BLaER1 treated with 17β-estradiol and CSF1 and Interleukin-3, amounts not matched to agents 10 nM and 100 nM (cell line): ENCODE measurements around the gene LMBR1.
"Not testable (repeated sequence)": the region's sequence is repeated elsewhere in the genome, so short reads cannot be mapped to it uniquely, and the experiment has no call there.

Experiments
- H3K27ac ChIP-seq, 11 experiments: shearing (Covaris generic); formaldehyde crosslinking; 2 replicates each; pipeline ENCODE4 v1.8.1; 2022
- H3K27me3 ChIP-seq, 11 experiments: shearing (Covaris generic); formaldehyde crosslinking; 2 replicates each; pipeline ENCODE4 v1.8.1; 2022
- H3K36me3 ChIP-seq, 11 experiments: shearing (Covaris generic); formaldehyde crosslinking; 2 replicates each; pipeline ENCODE4 v1.8.1; 2022
- H3K4me1 ChIP-seq, 10 experiments: shearing (Covaris generic); formaldehyde crosslinking; 2 replicates each; pipeline ENCODE4 v1.8.1; 2022
- H3K4me2 ChIP-seq, 11 experiments: shearing (Covaris generic); formaldehyde crosslinking; 2 replicates each; pipeline ENCODE4 v1.8.1; 2022
- H3K4me3 ChIP-seq, 10 experiments: shearing (Covaris generic); formaldehyde crosslinking; 2 replicates each; pipeline ENCODE4 v1.8.1; 2022
- H3K9ac ChIP-seq, 11 experiments: shearing (Covaris generic); formaldehyde crosslinking; 2 replicates each; pipeline ENCODE4 v1.8.1; 2022
- H3K9me3 ChIP-seq, 11 experiments: shearing (Covaris generic); formaldehyde crosslinking; replicated peaks in 1 of 11; 2 replicates each; pipeline ENCODE4 v1.8.1; 2022
- H4K20me1 ChIP-seq, 11 experiments: shearing (Covaris generic); formaldehyde crosslinking; 2 replicates each; pipeline ENCODE4 v1.8.1; 2022
- Cebpa-rat ChIP-seq, 11 experiments: shearing (Covaris generic); IDR thresholded peaks; 2 replicates each; pipeline ENCODE4 v1.8.1; 2022

LMBR1 gene

DNA sequence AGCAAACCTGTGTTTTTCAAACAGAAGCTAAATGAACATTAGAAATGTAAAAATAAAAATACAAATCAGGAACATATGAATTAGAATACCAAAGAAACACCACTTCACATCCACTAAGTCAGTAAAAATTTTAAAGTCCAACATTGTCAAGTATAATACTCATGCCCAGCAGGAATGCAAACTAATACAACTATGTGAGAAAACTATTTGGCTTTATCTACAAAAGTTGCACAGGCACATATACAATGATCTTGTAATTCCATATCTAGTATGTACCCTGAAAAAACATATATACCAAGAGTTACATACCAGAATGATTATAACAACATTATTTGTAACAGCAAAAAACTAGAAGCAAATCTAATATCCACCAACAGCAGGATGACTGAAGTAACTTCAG lies 161.3 kb downstream of the LMBR1 start:
- Histone ChIP-seq H3K36me3 (peaks cover 57 to 99% (median 73%) of the 10 kb centered on the region in 11 experiments), H4K20me1 (no peaks in the 10 kb centered on the region), H3K4me1 (no peaks in the 10 kb centered on the region), H3K9ac (no peak overlapping the region), H3K9me3 (peaks cover 27 to 45% (median 37%) of the 10 kb centered on the region in 11 experiments), H3K27ac (no peak overlapping the region), H3K4me2 (no peak overlapping the region), H3K27me3 (no peaks in the 10 kb centered on the region), H3K4me3 (no peak overlapping the region)
- TF ChIP-seq Cebpa-rat (IDR thresholded peaks at IDR 0.05): no peak

DNA sequence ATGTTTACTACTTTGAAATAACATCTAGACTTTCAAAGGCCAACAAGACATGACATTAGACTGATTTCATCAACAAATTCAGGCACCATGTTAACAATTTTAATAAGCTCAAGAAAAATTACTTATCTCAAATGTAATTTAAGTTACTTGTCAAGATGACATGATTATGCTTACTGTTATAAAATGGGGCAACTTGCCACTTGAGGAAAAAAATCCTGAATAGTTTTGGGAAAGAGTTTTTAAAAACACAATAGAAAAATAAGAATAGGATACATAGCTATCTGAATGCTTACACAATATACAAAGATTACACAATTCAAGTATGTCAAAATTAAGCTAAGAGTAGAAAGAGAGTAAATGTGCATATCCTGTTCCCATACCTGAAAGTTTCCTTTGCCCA lies 167.0 kb downstream of the LMBR1 start:
- Histone ChIP-seq H3K27me3 (no peaks in the 10 kb centered on the region), H3K27ac (no peak overlapping the region), H3K4me3 (no peak overlapping the region), H3K4me2 (no peak overlapping the region), H3K4me1 (no peaks in the 10 kb centered on the region), H3K9ac (no peak overlapping the region), H3K9me3 (peaks cover 0 to 11% (median 0%) of the 10 kb centered on the region in 11 experiments; a peak in 2 of 22 replicates), H3K36me3 (peaks cover 9 to 81% (median 38%) of the 10 kb centered on the region in 11 experiments; a peak in 19 of 22 replicates), H4K20me1 (no peaks in the 10 kb centered on the region)
- TF ChIP-seq Cebpa-rat (IDR thresholded peaks at IDR 0.05): no peak

DNA sequence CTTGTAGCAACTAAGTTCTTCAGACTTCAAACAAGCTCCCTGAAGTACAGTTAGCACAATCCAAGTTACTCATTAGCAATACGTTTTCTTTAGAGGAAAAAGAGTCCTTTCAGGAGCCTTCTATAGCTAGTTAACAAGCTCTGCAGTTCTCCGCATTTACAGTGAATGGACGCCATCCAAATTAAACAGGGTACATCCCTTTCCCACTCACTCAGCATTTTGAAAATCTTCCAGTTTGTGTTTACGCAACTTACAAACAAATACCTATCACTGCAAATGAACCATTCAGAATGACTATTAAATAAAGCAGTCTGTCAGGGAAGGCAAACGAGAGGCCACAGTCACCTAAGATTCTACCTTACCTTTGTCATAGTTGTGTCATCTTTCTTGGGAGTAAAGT lies 167.9 kb downstream of the LMBR1 start:
- Histone ChIP-seq H3K9ac (no peak overlapping the region), H3K9me3 (peaks cover 0 to 3% (median 0%) of the 10 kb centered on the region in 11 experiments; a peak in 3 of 22 replicates), H4K20me1 (no peaks in the 10 kb centered on the region), H3K4me1 (no peaks in the 10 kb centered on the region), H3K36me3 (peaks cover 1 to 76% (median 32%) of the 10 kb centered on the region in 11 experiments; a peak in 18 of 22 replicates), H3K27me3 (no peaks in the 10 kb centered on the region), H3K27ac (no peak overlapping the region), H3K4me3 (no peak overlapping the region), H3K4me2 (no peak overlapping the region)
- no peak for TF ChIP-seq Cebpa-rat (IDR thresholded peaks at IDR 0.05)

DNA sequence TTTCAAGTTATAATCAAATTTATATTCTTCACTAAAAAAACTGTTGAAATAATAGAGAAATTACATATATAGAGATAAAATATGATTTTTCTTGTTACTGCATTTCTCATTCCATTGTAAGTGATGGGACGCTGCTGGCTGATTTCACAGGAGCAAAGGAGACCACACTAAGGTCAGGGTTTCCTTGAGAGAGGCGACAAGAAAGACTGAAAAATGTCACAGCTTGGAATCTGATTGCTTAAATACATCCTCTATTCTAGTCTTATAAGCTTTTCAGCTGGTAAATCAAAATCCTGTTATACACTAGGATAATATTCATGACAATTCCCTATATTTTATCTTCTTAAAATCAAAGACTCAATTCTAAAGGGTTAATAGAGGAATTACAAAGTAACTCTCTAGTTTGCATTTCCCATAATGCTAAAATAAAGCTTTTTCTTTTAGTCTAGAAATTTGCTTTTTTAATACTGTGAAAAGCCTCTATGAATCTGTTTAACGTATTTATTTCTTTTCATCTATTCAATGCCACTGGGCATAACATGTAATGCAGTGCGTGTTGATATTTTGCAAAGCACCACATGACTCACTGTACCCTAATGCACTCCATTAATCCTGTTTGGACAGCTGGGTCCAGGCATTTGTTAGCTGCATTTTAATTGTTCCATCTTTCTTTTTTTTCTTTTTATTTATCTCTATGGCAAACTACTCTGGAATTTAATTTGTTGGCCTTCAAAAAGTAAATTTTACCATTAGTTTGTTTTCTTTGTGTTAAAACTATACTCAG lies 170.7 kb downstream of the LMBR1 start:
- Histone ChIP-seq H3K4me1 (no peaks in the 10 kb centered on the region), H3K4me3 (no peak overlapping the region), H3K9me3 (peaks cover 0 to 4% (median 0%) of the 10 kb centered on the region in 11 experiments; a peak in 2 of 22 replicates), H3K9ac (no peak overlapping the region), H3K36me3 (peaks cover 7 to 62% (median 35%) of the 10 kb centered on the region in 11 experiments; a peak in 20 of 22 replicates), H4K20me1 (no peaks in the 10 kb centered on the region), H3K27ac (no peak overlapping the region), H3K4me2 (no peak overlapping the region), H3K27me3 (no peaks in the 10 kb centered on the region)
- TF ChIP-seq Cebpa-rat (IDR thresholded peaks at IDR 0.05): no peak

DNA sequence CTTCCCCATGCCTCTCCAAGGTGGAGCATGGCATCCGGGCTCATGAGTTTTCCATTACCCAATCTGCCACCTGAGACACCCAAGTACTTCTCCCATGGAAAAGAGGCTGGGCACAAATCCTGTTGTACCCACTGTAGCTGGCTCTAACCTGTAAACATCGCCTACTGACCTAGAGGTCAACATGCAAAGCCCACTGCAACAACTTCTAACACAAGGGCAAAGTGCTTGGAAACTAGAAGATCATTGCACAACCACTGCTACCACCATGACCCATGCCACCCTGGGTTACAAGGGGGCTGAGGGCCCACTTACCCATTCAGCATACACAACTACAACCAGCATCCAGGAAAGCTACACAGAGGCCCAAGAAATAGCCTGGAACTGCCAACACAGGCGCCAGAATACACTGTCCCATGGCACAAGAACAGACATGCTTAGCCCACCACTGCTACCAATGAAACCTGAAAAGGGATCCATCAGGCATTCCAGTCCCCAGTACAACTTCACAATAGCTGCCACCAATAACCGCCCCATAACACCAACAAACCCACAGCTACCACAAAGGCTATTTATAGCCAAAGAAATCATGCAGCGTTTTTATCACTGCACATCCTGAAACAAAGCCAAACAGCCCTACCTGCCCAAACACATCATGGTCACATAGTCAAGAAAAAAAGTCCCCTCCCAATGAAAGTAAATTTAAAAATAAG lies 189.1 kb downstream of the LMBR1 start:
- H3K9me3 ChIP-seq: peaks cover 48 to 60% (median 54%) of the 10 kb centered on the region in 11 experiments

DNA sequence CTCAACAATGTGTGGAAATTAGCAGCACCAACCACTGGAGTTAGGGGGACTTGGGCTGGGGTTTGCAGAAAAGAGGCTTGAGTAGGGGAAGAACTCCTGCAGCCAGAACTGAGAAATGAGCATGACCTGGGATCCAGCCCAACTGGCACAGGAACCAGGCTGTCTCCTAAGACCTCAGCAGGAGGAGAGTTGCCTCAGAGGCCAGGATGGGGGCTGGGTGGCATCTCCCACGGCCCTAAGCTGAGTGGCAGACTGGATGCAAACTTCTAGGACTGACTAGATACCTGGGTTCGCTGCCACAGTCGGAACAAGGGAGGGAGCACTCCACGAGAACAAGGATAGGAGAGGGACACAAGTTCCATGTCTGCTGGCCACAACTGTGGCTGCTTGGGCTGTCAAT lies 189.8 kb downstream of the LMBR1 start:
- no peaks in the 10 kb centered on the region for H4K20me1 ChIP-seq
- no peak for TF ChIP-seq Cebpa-rat (IDR thresholded peaks at IDR 0.05)
- no peak overlapping the region for H3K9ac ChIP-seq

More for the DNA sequence above, 189.1 kb downstream of the LMBR1 start:
- no peak overlapping the region for H3K9ac ChIP-seq
- H3K4me2 ChIP-seq: peak overlapping the region in 9 of 11 experiments; percentile 5 to 69 (median 57); a peak in 17 of 22 replicates
- no peaks in the 10 kb centered on the region for H3K27me3 ChIP-seq
- H3K36me3 ChIP-seq: peaks cover 35 to 67% (median 48%) of the 10 kb centered on the region in 11 experiments
- peaks cover 0 to 12% (median 9%) of the 10 kb centered on the region in 10 experiments; a peak in 17 of 20 replicates for H3K4me1 ChIP-seq
- no peak overlapping the region for H3K4me3 ChIP-seq
- no peak overlapping the region for H3K27ac ChIP-seq
- TF ChIP-seq Cebpa-rat (IDR thresholded peaks at IDR 0.05): no peak
- H4K20me1 ChIP-seq: no peaks in the 10 kb centered on the region

DNA sequence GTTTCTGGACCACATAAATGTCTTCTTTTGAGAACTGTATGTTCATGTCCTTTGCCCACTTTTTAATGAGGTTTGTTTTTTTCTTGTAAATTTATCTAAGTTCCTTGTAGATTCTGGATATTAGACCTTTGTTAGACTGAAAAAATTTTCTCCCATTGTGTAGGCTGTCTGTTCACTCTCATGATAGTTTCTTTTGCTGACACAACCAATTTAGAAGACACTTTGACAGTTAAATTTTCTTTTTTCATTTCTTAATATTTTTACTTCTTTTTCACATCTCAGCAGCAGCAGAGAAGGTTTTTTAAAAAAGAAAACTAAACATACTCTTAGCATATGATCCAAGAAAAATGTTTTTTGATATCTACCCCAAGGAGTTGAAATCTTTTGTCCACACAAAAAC lies 190.6 kb downstream of the LMBR1 start:
- TF ChIP-seq Cebpa-rat (IDR thresholded peaks at IDR 0.05): no peak

More for the DNA sequence above, 189.8 kb downstream of the LMBR1 start:
- no peak overlapping the region for H3K4me3 ChIP-seq
- H3K4me2 ChIP-seq: no peak overlapping the region; a peak in 2 of 22 replicates
- peaks cover 0 to 12% (median 9%) of the 10 kb centered on the region in 10 experiments; a peak in 17 of 20 replicates for H3K4me1 ChIP-seq
- H3K9me3 ChIP-seq: peaks cover 48 to 60% (median 54%) of the 10 kb centered on the region in 11 experiments
- H3K27me3 ChIP-seq: no peaks in the 10 kb centered on the region
- H3K27ac ChIP-seq: no peak overlapping the region
- peaks cover 35 to 67% (median 48%) of the 10 kb centered on the region in 11 experiments for H3K36me3 ChIP-seq

DNA sequence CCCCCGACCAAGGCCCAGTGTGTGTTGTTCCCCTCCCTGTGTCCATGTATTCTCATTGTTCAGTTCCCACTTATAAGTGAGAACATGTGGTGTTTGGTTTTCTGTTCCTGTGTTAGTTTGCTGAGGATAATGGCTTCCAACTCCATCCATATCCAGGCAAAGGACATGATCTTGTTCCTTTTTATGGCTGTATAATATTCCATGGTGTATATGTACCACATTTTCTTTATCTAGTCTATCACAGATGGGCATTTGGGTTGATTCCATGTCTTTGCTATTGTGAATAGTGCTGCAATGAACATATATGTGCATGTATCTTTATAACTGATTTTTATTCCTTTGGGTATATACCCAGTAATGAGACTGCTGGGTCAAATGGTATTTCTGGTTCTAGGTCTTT lies 191.2 kb downstream of the LMBR1 start:
- Histone ChIP-seq H3K9me3 (peaks cover 53 to 62% (median 58%) of the 10 kb centered on the region in 11 experiments), H3K36me3 (peaks cover 45 to 75% (median 59%) of the 10 kb centered on the region in 11 experiments), H3K4me1 (peaks cover 0 to 12% (median 9%) of the 10 kb centered on the region in 10 experiments; a peak in 17 of 20 replicates)
- H4K20me1 ChIP-seq, H3K27ac ChIP-seq, H3K4me2 ChIP-seq, H3K4me3 ChIP-seq, H3K9ac ChIP-seq, H3K27me3 ChIP-seq: not testable (repeated sequence)

More for the DNA sequence above, 190.6 kb downstream of the LMBR1 start:
- Histone ChIP-seq H3K36me3 (peaks cover 39 to 69% (median 53%) of the 10 kb centered on the region in 11 experiments), H3K27ac (no peak overlapping the region), H4K20me1 (no peaks in the 10 kb centered on the region), H3K4me2 (no peak overlapping the region), H3K27me3 (no peaks in the 10 kb centered on the region), H3K4me3 (no peak overlapping the region), H3K9me3 (peaks cover 51 to 60% (median 55%) of the 10 kb centered on the region in 11 experiments), H3K9ac (no peak overlapping the region), H3K4me1 (peaks cover 0 to 12% (median 9%) of the 10 kb centered on the region in 10 experiments; a peak in 17 of 20 replicates)

DNA sequence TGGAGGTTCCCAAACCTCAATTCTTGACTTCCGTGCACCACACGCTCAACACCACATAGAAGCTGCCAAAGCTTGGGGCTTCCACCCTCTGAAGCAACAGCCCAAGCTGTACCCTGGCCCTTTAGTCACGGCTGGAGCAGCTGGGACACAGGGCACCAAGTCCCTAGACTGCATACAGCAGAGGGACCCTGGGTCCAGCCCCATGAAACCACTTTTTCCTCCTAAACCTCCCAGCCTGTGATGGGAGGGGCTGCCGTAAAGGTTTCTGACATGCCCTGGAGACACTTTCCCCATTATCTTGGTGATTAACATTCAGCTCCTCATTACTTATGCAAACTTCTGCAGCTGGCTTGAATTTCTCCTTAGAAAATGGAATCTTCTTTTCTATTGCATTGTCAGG lies 194.5 kb downstream of the LMBR1 start:
- H4K20me1 ChIP-seq, H3K9ac ChIP-seq, H3K4me2 ChIP-seq, H3K27ac ChIP-seq, H3K4me1 ChIP-seq, H3K27me3 ChIP-seq: not testable (repeated sequence)
- Histone ChIP-seq H3K4me3 (peak overlapping the region in 4 of 10 experiments; percentile 1 to 33 (median 20); a peak in 2 of 20 replicates), H3K9me3 (peaks cover 70 to 87% (median 84%) of the 10 kb centered on the region in 11 experiments), H3K36me3 (peaks cover 58 to 83% (median 75%) of the 10 kb centered on the region in 11 experiments)

DNA sequence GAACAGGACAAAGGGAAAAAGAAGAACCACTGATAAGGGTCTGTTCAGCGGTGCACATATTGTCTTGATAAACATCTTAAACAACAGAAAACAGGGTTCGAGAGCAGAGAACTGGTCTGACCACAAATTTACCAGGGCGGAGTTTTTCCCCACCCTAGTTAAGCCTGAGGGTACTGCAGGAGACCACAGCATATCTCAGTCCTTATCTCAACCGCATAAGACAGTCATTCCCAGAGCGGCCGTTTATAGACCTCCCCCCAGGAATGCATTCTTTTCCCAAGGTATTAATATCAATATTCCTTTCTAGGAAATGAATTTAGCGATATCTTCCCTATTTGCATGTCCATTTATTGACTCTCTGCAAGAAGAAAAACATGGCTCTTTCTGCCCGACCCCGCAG lies 195.7 kb downstream of the LMBR1 start:
- not testable (repeated sequence) for H3K9ac ChIP-seq, H3K4me2 ChIP-seq, H4K20me1 ChIP-seq, H3K27ac ChIP-seq, H3K4me3 ChIP-seq, H3K4me1 ChIP-seq, H3K27me3 ChIP-seq
- H3K9me3 ChIP-seq: peaks cover 58 to 85% (median 77%) of the 10 kb centered on the region in 11 experiments
- peaks cover 46 to 75% (median 63%) of the 10 kb centered on the region in 11 experiments for H3K36me3 ChIP-seq
